HepG2 (cell line): ENCODE measurements around the gene VAMP5. TPM values are rescaled to one million over a fixed set of nuclear protein-coding genes. Genes with fewer than 3 reads are reported as not detected.

ENCODE experiments used
- ATRX ChIP-seq: sonication (generic); formaldehyde crosslinking; IDR thresholded peaks from 2 replicates; pipeline ENCODE4 v1.4.0; 2020; ENCODE audit warnings: missing genetic modification reagents, borderline replicate concordance
- DPF2 ChIP-seq: sonication (generic); formaldehyde crosslinking; IDR thresholded peaks from 2 replicates; pipeline ENCODE4 v1.4.0; 2020; ENCODE audit warnings: mild to moderate bottlenecking, low read depth, missing genetic modification reagents, borderline replicate concordance
- EEA1 ChIP-seq: sonication (generic); formaldehyde crosslinking; IDR thresholded peaks from 2 replicates; pipeline ENCODE4 v1.5.1; 2020; ENCODE audit warnings: mild to moderate bottlenecking, missing genetic modification reagents, borderline replicate concordance
- HNRNPLL ChIP-seq: fragments of 200-400 bp; formaldehyde crosslinking; IDR thresholded peaks from 2 replicates; pipeline ENCODE4 v1.6.1; 2017; ENCODE audit warnings: mild to moderate bottlenecking, low read depth, low read length; ENCODE audit not compliant: poor library complexity, severe bottlenecking
- JUN ChIP-seq: sonication (generic); formaldehyde crosslinking; IDR thresholded peaks from 2 replicates; pipeline ENCODE4 v1.4.0; 2020; ENCODE audit warnings: mild to moderate bottlenecking, missing genetic modification reagents
- KAT8 ChIP-seq: IDR thresholded peaks from 2 replicates; pipeline ENCODE4 v1.6.1; 2016; ENCODE audit warnings: missing genetic modification reagents, missing compliant biosample characterization
- KLF9 ChIP-seq: IDR thresholded peaks from 2 replicates; pipeline ENCODE4 v1.6.1; 2016; ENCODE audit warnings: low read depth
- POLR2AphosphoS2 ChIP-seq: IDR thresholded peaks from 2 replicates; pipeline ENCODE4 v1.6.1; 2011; ENCODE audit warnings: low read depth, low read length, improper control_type of control experiment
- RCOR2 ChIP-seq: IDR thresholded peaks from 2 replicates; pipeline ENCODE4 v1.6.1; 2016; ENCODE audit warnings: missing biosample characterization, missing genetic modification reagents
- SYNCRIP ChIP-seq: fragments of 200-400 bp; formaldehyde crosslinking; IDR thresholded peaks from 2 replicates; pipeline ENCODE4 v1.6.1; 2018; ENCODE audit warnings: mild to moderate bottlenecking, low read depth, low read length; ENCODE audit not compliant: insufficient read depth
- TSC22D2 ChIP-seq: sonication (generic); formaldehyde crosslinking; IDR thresholded peaks from 2 replicates; pipeline ENCODE4 v1.5.1; 2020; ENCODE audit warnings: missing genetic modification reagents, mild to moderate bottlenecking, borderline replicate concordance
- ZNF160 ChIP-seq: sonication (generic); formaldehyde crosslinking; IDR thresholded peaks from 2 replicates; pipeline ENCODE4 v1.8.0; 2022; ENCODE audit warnings: mild to moderate bottlenecking, inconsistent platforms, missing genetic modification reagents
- ZNF17 ChIP-seq: sonication (generic); formaldehyde crosslinking; IDR thresholded peaks from 2 replicates; pipeline ENCODE4 v1.5.0; 2020; ENCODE audit warnings: mild to moderate bottlenecking, missing genetic modification reagents
- ZNF292 ChIP-seq: sonication (generic); formaldehyde crosslinking; IDR thresholded peaks from 2 replicates; pipeline ENCODE4 v1.8.1; 2022; ENCODE audit warnings: mild to moderate bottlenecking, low read depth, missing genetic modification reagents, borderline replicate concordance
- ZNF343 ChIP-seq: sonication (generic); formaldehyde crosslinking; IDR thresholded peaks from 2 replicates; pipeline ENCODE4 v1.4.0; 2020; ENCODE audit warnings: mild to moderate bottlenecking, missing genetic modification reagents
- ZNF569 ChIP-seq: sonication (generic); formaldehyde crosslinking; IDR thresholded peaks from 2 replicates; pipeline ENCODE4 v1.5.0; 2020; ENCODE audit warnings: mild to moderate bottlenecking, missing genetic modification reagents, moderate library complexity, borderline replicate concordance
- ZNF841 ChIP-seq: sonication (generic); formaldehyde crosslinking; IDR thresholded peaks from 2 replicates; pipeline ENCODE4 v1.8.1; 2023; ENCODE audit warnings: missing genetic modification reagents, borderline replicate concordance
- ZNF878 ChIP-seq: sonication (generic); formaldehyde crosslinking; IDR thresholded peaks from 2 replicates; pipeline ENCODE4 v1.8.1; 2023; ENCODE audit warnings: mild to moderate bottlenecking, missing genetic modification reagents, moderate library complexity
- ZSCAN12 ChIP-seq: sonication (generic); formaldehyde crosslinking; IDR thresholded peaks from 2 replicates; pipeline ENCODE4 v1.9.0; 2021; ENCODE audit warnings: mild to moderate bottlenecking, missing genetic modification reagents
- polyA plus RNA-seq, 8 experiments: library from polyadenylated mRNA; depleted of rRNA in 3 of 8; stranded (reverse) in 7 of 8; unstranded in 1 of 8; fragments of >200 nt; fragmentation: Illumina TruSeq in 4 of 8; extraction: Trizol in 4 of 8; gene quantifications; 2 replicates each; pipeline versions ENCODE4 v1.2.1 to v1.2.3, GENCODE V29; 2011 to 2016; ENCODE audit warnings: low read depth in 4 of 8, missing spikeins in 1 of 8, mixed read lengths in 1 of 8; ENCODE audit not compliant: insufficient read depth in 1 of 8
- total RNA-seq, 5 experiments: library from RNA; depleted of rRNA; stranded (reverse); fragments of >200 nt; fragmentation: Illumina TruSeq; extraction: Trizol; gene quantifications; 2 replicates each; pipeline ENCODE4 v1.2.3, GENCODE V29; 2016; ENCODE audit warnings: low read depth in 1 of 5
- TF ChIP-seq, protein P1 (sequence below): sonication (generic); formaldehyde crosslinking; IDR thresholded peaks from 2 replicates; pipeline ENCODE4 v1.9.0; 2021; ENCODE audit warnings: missing genetic modification reagents, mild to moderate bottlenecking, borderline replicate concordance
- TF ChIP-seq, protein P2 (sequence below): sonication (generic); formaldehyde crosslinking; IDR thresholded peaks from 2 replicates; pipeline ENCODE4 v1.9.0; 2022; ENCODE audit warnings: missing genetic modification reagents, mild to moderate bottlenecking, borderline replicate concordance
- TF ChIP-seq, protein P3 (sequence below): sonication (generic); formaldehyde crosslinking; IDR thresholded peaks from 2 replicates; pipeline ENCODE4 v1.4.0; 2020; ENCODE audit warnings: mild to moderate bottlenecking, low read depth, missing genetic modification reagents
- TF ChIP-seq, protein P4 (sequence below): sonication (generic); formaldehyde crosslinking; conservative IDR thresholded peaks from 2 replicates; pipeline ENCODE4 v1.8.0; 2022; ENCODE audit warnings: mild to moderate bottlenecking, moderate library complexity, missing genetic modification reagents

The VAMP5 gene
- total and polyA plus RNA-seq, 2 of the 13 experiments (the other 11 are each of a cell fraction or from before 2014, with no cell fraction given), result 7.2 to 56.7 TPM

DNA sequence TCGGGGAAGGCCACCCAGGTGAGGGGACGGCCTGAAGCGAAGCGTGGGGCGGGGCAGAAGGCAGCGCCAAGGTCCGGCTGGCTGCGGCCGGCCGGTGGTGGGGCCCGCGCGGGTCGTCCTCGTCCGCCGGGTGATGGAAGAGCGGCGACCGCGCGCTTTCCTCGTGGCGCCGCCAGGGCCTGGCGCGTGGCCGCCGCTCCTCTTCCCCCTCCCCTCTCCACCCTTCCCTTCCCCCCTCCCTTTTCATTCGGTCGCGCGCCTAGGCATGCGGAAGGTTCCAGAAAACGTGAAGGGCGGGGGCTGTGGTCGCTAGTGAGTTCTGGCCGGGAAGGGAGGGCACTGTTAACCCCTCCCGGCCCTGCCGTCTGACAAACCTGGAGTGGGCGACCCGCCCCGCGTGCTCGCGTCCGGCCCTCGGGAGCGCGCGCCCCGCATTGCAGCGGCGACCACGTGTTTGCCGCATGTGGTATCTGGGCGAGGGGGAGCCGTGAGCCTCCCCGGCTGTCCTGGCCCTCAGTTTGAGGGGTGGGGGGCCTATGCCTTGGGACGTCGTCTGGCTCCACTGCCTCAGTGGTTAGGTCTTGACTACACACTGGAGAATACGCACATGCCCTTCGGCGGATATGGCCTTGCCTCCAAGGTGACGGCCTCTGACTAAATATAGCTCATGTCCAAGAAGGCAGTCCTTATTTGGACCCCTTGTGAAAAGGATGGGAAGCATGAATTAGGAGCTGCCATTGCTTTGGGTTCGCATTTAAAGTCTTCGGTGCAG, 44.7 kb upstream of the VAMP5 start (continued):
- TF ChIP-seq DPF2 (CRISPR knock-in tag) (no peak), KAT8 (CRISPR knock-in tag) (no peak), ZSCAN12 (CRISPR knock-in tag) (no peak), ZNF292 (CRISPR knock-in tag) (no peak), TSC22D2 (no peak), ZNF878 (CRISPR knock-in tag) (no peak; the same call in none of the 2 replicates), HNRNPLL (no peak), ZNF343 (peak; percentile 88), ATRX (no peak), RCOR2 (CRISPR knock-in tag) (peak; percentile 49; the same call in 1 of the 2 replicates), POLR2AphosphoS2 (no peak), ZNF17 (CRISPR knock-in tag) (0 out of 2 replicates have a peak, but pooled peaks have one; percentile 59), JUN (no peak), EEA1 (CRISPR knock-in tag) (peak; percentile 58; the same call in 1 of the 2 replicates), SYNCRIP (no peak), ZNF160 (CRISPR knock-in tag) (peak; percentile 85; the same call in 1 of the 2 replicates), ZNF569 (no peak), KLF9 (CRISPR knock-in tag) (no peak), ZNF841 (CRISPR knock-in tag) (no peak; the same call in 1 of the 2 replicates)
- TF ChIP-seq, protein P1, sequence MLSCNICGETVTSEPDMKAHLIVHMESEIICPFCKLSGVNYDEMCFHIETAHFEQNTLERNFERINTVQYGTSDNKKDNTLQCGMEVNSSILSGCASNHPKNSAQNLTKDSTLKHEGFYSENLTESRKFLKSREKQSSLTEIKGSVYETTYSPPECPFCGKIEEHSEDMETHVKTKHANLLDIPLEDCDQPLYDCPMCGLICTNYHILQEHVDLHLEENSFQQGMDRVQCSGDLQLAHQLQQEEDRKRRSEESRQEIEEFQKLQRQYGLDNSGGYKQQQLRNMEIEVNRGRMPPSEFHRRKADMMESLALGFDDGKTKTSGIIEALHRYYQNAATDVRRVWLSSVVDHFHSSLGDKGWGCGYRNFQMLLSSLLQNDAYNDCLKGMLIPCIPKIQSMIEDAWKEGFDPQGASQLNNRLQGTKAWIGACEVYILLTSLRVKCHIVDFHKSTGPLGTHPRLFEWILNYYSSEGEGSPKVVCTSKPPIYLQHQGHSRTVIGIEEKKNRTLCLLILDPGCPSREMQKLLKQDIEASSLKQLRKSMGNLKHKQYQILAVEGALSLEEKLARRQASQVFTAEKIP (CRISPR knock-in tag), result no peak
- TF ChIP-seq, protein P2, sequence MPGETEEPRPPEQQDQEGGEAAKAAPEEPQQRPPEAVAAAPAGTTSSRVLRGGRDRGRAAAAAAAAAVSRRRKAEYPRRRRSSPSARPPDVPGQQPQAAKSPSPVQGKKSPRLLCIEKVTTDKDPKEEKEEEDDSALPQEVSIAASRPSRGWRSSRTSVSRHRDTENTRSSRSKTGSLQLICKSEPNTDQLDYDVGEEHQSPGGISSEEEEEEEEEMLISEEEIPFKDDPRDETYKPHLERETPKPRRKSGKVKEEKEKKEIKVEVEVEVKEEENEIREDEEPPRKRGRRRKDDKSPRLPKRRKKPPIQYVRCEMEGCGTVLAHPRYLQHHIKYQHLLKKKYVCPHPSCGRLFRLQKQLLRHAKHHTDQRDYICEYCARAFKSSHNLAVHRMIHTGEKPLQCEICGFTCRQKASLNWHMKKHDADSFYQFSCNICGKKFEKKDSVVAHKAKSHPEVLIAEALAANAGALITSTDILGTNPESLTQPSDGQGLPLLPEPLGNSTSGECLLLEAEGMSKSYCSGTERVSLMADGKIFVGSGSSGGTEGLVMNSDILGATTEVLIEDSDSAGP (CRISPR knock-in tag), result 0 out of 2 replicates have a peak, but pooled peaks have one; percentile 42
- TF ChIP-seq, protein P3, sequence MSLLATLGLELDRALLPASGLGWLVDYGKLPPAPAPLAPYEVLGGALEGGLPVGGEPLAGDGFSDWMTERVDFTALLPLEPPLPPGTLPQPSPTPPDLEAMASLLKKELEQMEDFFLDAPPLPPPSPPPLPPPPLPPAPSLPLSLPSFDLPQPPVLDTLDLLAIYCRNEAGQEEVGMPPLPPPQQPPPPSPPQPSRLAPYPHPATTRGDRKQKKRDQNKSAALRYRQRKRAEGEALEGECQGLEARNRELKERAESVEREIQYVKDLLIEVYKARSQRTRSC, result no peak; the same call in none of the 2 replicates
- TF ChIP-seq, protein P4, sequence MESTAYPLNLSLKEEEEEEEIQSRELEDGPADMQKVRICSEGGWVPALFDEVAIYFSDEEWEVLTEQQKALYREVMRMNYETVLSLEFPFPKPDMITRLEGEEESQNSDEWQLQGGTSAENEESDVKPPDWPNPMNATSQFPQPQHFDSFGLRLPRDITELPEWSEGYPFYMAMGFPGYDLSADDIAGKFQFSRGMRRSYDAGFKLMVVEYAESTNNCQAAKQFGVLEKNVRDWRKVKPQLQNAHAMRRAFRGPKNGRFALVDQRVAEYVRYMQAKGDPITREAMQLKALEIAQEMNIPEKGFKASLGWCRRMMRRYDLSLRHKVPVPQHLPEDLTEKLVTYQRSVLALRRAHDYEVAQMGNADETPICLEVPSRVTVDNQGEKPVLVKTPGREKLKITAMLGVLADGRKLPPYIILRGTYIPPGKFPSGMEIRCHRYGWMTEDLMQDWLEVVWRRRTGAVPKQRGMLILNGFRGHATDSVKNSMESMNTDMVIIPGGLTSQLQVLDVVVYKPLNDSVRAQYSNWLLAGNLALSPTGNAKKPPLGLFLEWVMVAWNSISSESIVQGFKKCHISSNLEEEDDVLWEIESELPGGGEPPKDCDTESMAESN, result no peak
